Subcutaneous adipose tissue (tissue), 4 donors: Measurements from ENCODE around the gene SSR2. TPM values are rescaled to one million over a fixed set of nuclear protein-coding genes. Genes with fewer than 3 reads are reported as not detected.

Experiments used
- CTCF ChIP-seq: fragments of 450-650 bp; IDR thresholded peaks from one replicate; pipeline ENCODE4 v1.5.1; 2016; ENCODE audit warnings: low read depth, mild to moderate bottlenecking, control low read depth, antibody characterized with exemption, moderate library complexity
- total RNA-seq, 4 donors: library from RNA; depleted of rRNA; stranded (reverse); fragments of >200 nt; gene quantifications; one replicate each; pipeline ENCODE4 v1.1.0, GENCODE V29; 2016

SSR2 gene
- 100 to 1,000 TPM; 117 to 238 (median 185) TPM for total RNA-seq

- TF ChIP-seq CTCF, result no peak
Measured at GRCh38 chr1:156020293-156021092, at the start of gene SSR2. SSR2 (minus strand) TSS chr1:156020951; CDS start chr1:156020167, 784 bp downstream.

- no peak for TF ChIP-seq CTCF
Measured at GRCh38 chr1:156070548-156070947, 49.8 kb upstream of the SSR2 start.

GRCh38 chr1:156069490-156070455, 49.0 kb upstream of the SSR2 start:
- no peak for TF ChIP-seq CTCF

- TF ChIP-seq CTCF, result no peak
Measured at GRCh38 chr1:156067262-156067661, 46.5 kb upstream of the SSR2 start.

- no peak for TF ChIP-seq CTCF
Measured at GRCh38 chr1:156065871-156066270, 45.1 kb upstream of the SSR2 start.

- TF ChIP-seq CTCF, result no peak
Measured at GRCh38 chr1:156065212-156065611, 44.5 kb upstream of the SSR2 start.

GRCh38 chr1:156064615-156065014, 43.9 kb upstream of the SSR2 start:
- no peak for TF ChIP-seq CTCF
